MM.1S (cell line): ENCODE results near the gene DNA2.
"Not testable (repeated sequence)": the region's sequence is repeated elsewhere in the genome, so short reads cannot be mapped to it uniquely, and the experiment has no call there.

Experiments
- DNase-seq: peaks from one replicate; pipeline ENCODE4 v3.0.0-alpha.2; 2015
- H2AFZ ChIP-seq: fragments of 300-600 bp; sonication (generic); 2 replicates; pipeline ENCODE4 v1.6.0; 2016; ENCODE audit warnings: antibody characterized with exemption, low read length
- H3F3A ChIP-seq: fragments of 300-600 bp; sonication (generic); 2 replicates; pipeline ENCODE4 v1.6.1; 2016; ENCODE audit warnings: mild to moderate bottlenecking, antibody characterized with exemption, low read length, moderate library complexity, mixed read lengths; ENCODE audit not compliant: insufficient read depth
- H3K27ac ChIP-seq: fragments of 300-600 bp; sonication (generic); 2 replicates; pipeline ENCODE4 v1.5.1; 2016; ENCODE audit warnings: mild to moderate bottlenecking, low read length
- H3K27me3 ChIP-seq: fragments of 300-600 bp; sonication (generic); replicated peaks from 2 replicates; pipeline ENCODE4 v1.6.0; 2016; ENCODE audit warnings: low read length; ENCODE audit not compliant: insufficient read depth
- H3K36me3 ChIP-seq: fragments of 300-600 bp; sonication (generic); replicated peaks from 2 replicates; pipeline ENCODE4 v1.6.1; 2016; ENCODE audit warnings: mild to moderate bottlenecking, low read length, mixed read lengths; ENCODE audit not compliant: insufficient read depth
- H3K4me1 ChIP-seq: fragments of 300-600 bp; sonication (generic); 2 replicates; pipeline ENCODE4 v1.6.1; 2016; ENCODE audit warnings: low read length, mixed read lengths
- H3K4me2 ChIP-seq: fragments of 300-600 bp; sonication (generic); 2 replicates; pipeline ENCODE4 v1.6.0; 2016; ENCODE audit warnings: low read depth, low read length
- H3K4me3 ChIP-seq: fragments of 300-600 bp; sonication (generic); 2 replicates; pipeline ENCODE4 v1.5.1; 2016; ENCODE audit warnings: low read length, mixed read lengths
- H3K79me2 ChIP-seq: fragments of 300-600 bp; sonication (generic); 2 replicates; pipeline ENCODE4 v1.6.1; 2016; ENCODE audit warnings: mixed run types, low read length, mixed read lengths
- H3K9ac ChIP-seq: fragments of 300-600 bp; sonication (generic); 2 replicates; pipeline ENCODE4 v1.6.1; 2016; ENCODE audit warnings: low read length, mixed read lengths
- H3K9me2 ChIP-seq: fragments of 300-600 bp; sonication (generic); replicated peaks from 2 replicates; pipeline ENCODE4 v1.6.1; 2016; ENCODE audit warnings: mild to moderate bottlenecking, low read length, mixed read lengths; ENCODE audit not compliant: insufficient read depth
- H3K9me3 ChIP-seq: fragments of 300-600 bp; sonication (generic); replicated peaks from 2 replicates; pipeline ENCODE4 v1.6.1; 2016; ENCODE audit warnings: mild to moderate bottlenecking, low read length, mixed read lengths; ENCODE audit not compliant: insufficient read depth
- H4K20me1 ChIP-seq: fragments of 300-600 bp; sonication (generic); 2 replicates; pipeline ENCODE4 v1.6.1; 2016; ENCODE audit warnings: mild to moderate bottlenecking, low read length, moderate library complexity, mixed read lengths; ENCODE audit not compliant: insufficient read depth
- EZH2 ChIP-seq: fragments of 300-600 bp; sonication (generic); optimal IDR thresholded peaks from 2 replicates; pipeline ENCODE3; 2017; ENCODE audit warnings: low read depth, mild to moderate bottlenecking, antibody characterized with exemption, low read length, mixed read lengths
- EZH2phosphoT487 ChIP-seq: fragments of 300-600 bp; sonication (generic); IDR thresholded peaks from 2 replicates; pipeline ENCODE4 v1.6.1; 2018; ENCODE audit warnings: antibody characterized with exemption, low read length
- TF ChIP-seq, protein P1 (sequence below): fragments of 300-600 bp; sonication (generic); IDR thresholded peaks from 2 replicates; pipeline ENCODE4 v1.5.1; 2016; ENCODE audit warnings: antibody characterized with exemption, low read length, mixed read lengths

The DNA2 gene

DNA sequence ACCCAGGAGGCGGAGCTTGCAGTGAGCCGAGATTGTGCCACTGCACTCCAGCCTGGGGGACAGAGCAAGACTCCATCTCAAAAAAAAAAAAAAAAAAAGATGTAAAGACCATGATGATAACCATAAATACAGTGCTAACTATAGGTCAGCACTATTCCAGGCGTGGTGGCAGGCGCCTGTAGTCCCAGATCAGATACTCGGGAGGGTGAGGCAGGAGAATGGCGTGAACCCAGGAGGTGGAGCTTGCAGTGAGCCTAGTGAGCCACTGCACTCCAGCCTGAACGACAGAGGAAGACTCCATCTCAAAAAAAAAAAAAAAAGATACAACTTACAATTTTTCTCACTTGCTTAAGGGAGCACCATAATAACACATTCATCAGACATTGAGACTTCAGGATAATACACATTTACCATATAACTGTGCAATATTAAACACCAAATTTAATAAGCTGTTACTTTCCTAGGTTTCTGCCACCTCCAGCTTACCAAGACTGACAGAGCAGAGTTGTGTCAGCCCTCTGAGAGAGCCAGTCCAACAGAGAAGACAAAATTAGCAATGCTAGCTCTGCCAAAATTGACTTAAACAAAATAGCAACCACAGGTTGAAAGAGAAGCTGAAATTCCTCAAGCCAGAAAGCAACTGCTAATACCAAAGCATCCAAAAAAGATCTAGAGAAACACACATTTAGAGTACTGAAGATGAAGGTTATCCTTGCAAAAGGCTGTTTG is 8.2 kb downstream of the DNA2 start:
- Histone ChIP-seq H3K27me3 (no peaks in the 10 kb centered on the region), H3K4me1 (no peaks in the 10 kb centered on the region), H3K9ac (no peak overlapping the region), H4K20me1 (no peaks in the 10 kb centered on the region), H3K9me2 (no peaks in the 10 kb centered on the region), H3F3A (no peaks in the 10 kb centered on the region), H3K9me3 (no peaks in the 10 kb centered on the region), H2AFZ (no peak overlapping the region), H3K4me3 (no peak overlapping the region), H3K36me3 (peaks cover 11% of the 10 kb centered on the region; the same call in 1 of the 2 replicates), H3K4me2 (no peak overlapping the region), H3K27ac (no peak overlapping the region), H3K79me2 (peaks cover 16% of the 10 kb centered on the region)
- DNase-seq: no peak
- TF ChIP-seq EZH2phosphoT487: no peak
- no peak for TF ChIP-seq EZH2
- TF ChIP-seq, protein P1, sequence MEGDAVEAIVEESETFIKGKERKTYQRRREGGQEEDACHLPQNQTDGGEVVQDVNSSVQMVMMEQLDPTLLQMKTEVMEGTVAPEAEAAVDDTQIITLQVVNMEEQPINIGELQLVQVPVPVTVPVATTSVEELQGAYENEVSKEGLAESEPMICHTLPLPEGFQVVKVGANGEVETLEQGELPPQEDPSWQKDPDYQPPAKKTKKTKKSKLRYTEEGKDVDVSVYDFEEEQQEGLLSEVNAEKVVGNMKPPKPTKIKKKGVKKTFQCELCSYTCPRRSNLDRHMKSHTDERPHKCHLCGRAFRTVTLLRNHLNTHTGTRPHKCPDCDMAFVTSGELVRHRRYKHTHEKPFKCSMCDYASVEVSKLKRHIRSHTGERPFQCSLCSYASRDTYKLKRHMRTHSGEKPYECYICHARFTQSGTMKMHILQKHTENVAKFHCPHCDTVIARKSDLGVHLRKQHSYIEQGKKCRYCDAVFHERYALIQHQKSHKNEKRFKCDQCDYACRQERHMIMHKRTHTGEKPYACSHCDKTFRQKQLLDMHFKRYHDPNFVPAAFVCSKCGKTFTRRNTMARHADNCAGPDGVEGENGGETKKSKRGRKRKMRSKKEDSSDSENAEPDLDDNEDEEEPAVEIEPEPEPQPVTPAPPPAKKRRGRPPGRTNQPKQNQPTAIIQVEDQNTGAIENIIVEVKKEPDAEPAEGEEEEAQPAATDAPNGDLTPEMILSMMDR: no peak

DNA sequence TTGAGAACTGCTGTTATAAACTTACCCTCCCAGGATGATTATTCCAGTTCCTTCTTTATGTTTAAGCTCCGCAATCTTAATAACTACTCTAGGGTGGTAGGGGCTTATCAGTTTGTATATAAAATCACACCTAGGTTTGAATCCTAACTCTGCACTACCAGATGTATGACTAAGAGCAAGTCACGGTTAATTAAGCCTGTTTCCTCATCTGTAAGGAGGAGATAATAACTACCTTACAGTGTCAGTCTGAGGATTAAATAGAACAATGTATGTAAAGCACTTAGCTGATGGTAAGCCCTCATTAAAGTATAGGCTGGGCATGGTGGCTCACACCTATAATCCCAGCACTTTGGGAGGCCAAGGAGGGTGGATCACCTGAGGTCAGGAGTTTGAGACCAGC is 9.2 kb downstream of the DNA2 start:
- no peak for DNase-seq
- H3K36me3 ChIP-seq: peaks cover 5% of the 10 kb centered on the region
- H3F3A ChIP-seq: no peaks in the 10 kb centered on the region
- H3K4me2 ChIP-seq: no peak overlapping the region
- peaks cover 8% of the 10 kb centered on the region for H3K79me2 ChIP-seq
- no peak overlapping the region for H3K27ac ChIP-seq
- no peak overlapping the region for H3K4me3 ChIP-seq
- no peaks in the 10 kb centered on the region for H3K27me3 ChIP-seq
- TF ChIP-seq, protein P1: no peak
- TF ChIP-seq EZH2phosphoT487: no peak
- no peak for TF ChIP-seq EZH2
- H3K4me1 ChIP-seq: no peaks in the 10 kb centered on the region
- H3K9me3 ChIP-seq: no peaks in the 10 kb centered on the region
- no peaks in the 10 kb centered on the region for H4K20me1 ChIP-seq
- H3K9ac ChIP-seq: no peak overlapping the region
- H3K9me2 ChIP-seq: no peaks in the 10 kb centered on the region
- H2AFZ ChIP-seq: no peak overlapping the region

DNA sequence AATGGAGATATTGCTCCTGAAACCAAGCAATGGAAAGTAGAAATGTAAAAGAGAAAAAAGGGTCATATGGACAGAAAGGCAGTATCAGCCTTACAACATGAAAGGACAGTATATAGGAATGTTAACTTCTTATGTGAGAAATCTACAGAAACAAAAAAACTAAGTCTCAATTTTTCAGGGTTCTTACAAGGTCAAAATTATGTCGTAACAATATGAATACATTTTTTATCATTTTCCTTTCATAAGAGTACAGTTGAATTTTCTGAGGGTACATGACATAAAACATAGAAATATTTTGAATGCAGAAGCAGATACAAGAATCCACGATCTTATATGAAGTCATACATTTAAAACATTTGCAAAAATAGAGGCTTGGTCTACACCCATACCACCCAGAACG is 10.7 kb downstream of the DNA2 start:
- peaks cover 3% of the 10 kb centered on the region for H3K36me3 ChIP-seq

DNA sequence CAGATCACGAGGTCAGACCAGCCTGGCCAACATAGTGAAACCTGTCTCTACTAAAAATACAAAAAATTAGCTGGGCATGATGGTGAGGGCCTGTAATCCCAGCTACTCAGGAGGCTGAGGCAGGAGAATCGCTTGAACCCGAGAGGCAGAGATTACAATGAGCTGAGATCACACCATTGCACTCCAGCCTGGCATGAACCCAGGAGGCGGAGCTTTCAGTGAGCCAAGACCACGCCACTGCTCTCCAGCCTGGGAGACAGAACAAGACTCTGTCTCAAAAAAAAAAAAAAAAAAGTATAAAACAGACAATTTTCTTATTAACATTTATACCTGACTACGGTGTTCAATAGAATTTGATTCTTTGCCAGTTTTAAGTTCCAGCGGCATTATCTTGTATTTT is 22.1 kb downstream of the DNA2 start:
- H3K9ac ChIP-seq, H3K27me3 ChIP-seq, H3K4me3 ChIP-seq, H3K9me3 ChIP-seq, H4K20me1 ChIP-seq, H3K9me2 ChIP-seq, H3F3A ChIP-seq, H3K27ac ChIP-seq, H3K4me1 ChIP-seq, DNase-seq, H2AFZ ChIP-seq, H3K4me2 ChIP-seq, H3K36me3 ChIP-seq, H3K79me2 ChIP-seq: not testable (repeated sequence)

More for the DNA sequence above, 10.7 kb downstream of the DNA2 start:
- peaks cover 10% of the 10 kb centered on the region; the same call in 1 of the 2 replicates for H3K79me2 ChIP-seq
- no peak overlapping the region for H3K9ac ChIP-seq
- H3K27me3 ChIP-seq: no peaks in the 10 kb centered on the region
- no peak overlapping the region for H3K27ac ChIP-seq
- no peaks in the 10 kb centered on the region for H3F3A ChIP-seq
- H3K9me2 ChIP-seq: no peaks in the 10 kb centered on the region
- no peak overlapping the region for H2AFZ ChIP-seq
- DNase-seq: no peak
- no peak overlapping the region for H3K4me3 ChIP-seq
- H3K4me1 ChIP-seq: no peaks in the 10 kb centered on the region
- H3K9me3 ChIP-seq: no peaks in the 10 kb centered on the region
- no peak overlapping the region for H3K4me2 ChIP-seq
- TF ChIP-seq EZH2phosphoT487 (no peak), EZH2 (no peak)
- TF ChIP-seq, protein P1: no peak
- no peaks in the 10 kb centered on the region for H4K20me1 ChIP-seq
